ENCODE results near the gene LYZL2. TPM values are rescaled to one million over a fixed set of nuclear protein-coding genes. Genes with fewer than 3 reads are reported as not detected.
A peak's percentile ranks its signal among the peaks of the same experiment; 100 is the strongest.

Gene LYZL2
- total and polyA plus RNA-seq, 9 of the 15 experiments (the other 6 are each of a cell fraction or from before 2014, with no cell fraction given), result not detected

DNA sequence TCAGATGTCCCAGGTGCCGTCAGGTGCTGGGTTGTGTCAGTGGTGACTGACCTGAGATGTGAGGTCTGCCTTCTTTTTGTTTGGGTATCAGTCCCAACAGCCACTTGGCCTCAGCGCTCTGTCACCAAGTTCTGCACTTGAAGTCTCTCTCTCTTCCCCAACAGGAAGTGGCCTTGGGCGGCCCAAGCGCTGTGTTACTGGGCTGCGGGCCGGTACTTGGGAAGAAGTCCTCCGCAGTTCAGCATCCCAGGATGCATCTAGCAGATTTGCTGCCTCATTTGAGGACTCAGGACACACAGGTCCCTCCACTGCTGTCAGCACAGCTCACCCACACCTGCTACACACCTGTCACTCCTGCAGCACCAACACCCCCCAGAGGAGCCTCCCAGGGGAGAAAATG is 40.1 kb downstream of the LYZL2 start:
- Histone ChIP-seq H2AFZ (ENCODE audit: low read depth, low read length) (peak overlapping the region; percentile 29; the same call in 1 of the 2 replicates), H3K9me1 (ENCODE audit: control insufficient read depth, insufficient read depth, low read length) (no peaks in the 10 kb centered on the region), H3K36me3 (ENCODE audit: control insufficient read depth, insufficient read depth, low read length) (no peaks in the 10 kb centered on the region), H3K9me3 (replicated peaks; ENCODE audit: control insufficient read depth, insufficient read depth, low read depth, low read length) (no peaks in the 10 kb centered on the region), H4K20me1 (replicated peaks; ENCODE audit: control insufficient read depth, insufficient read depth, low read length) (no peaks in the 10 kb centered on the region), H3K9ac (ENCODE audit: insufficient read depth in 1 of 2, low read depth in 2 of 2, low read length in 2 of 2) (no peak overlapping the region), H3K4me3 (no peak overlapping the region), H3K79me2 (ENCODE audit: control insufficient read depth, insufficient read depth, low read length) (no peaks in the 10 kb centered on the region), H3K4me2 (ENCODE audit: insufficient read depth, low read length) (no peak overlapping the region), H3K27me3 (ENCODE audit: control insufficient read depth in 2 of 2, insufficient read depth in 2 of 2, low read length in 2 of 2) (0 out of 5 replicates have a peak, but pooled peaks cover 0 to 4% of the 10 kb centered on the region in 2 experiments), H3K4me1 (replicated peaks in 1 of 2; ENCODE audit: control insufficient read depth in 2 of 2, insufficient read depth in 2 of 2, low read length in 2 of 2) (peaks cover 10 to 11% of the 10 kb centered on the region in 2 experiments; a peak in 3 of 5 replicates), H3K27ac (ENCODE audit: extremely low read depth, low read depth, low read length) (no peak overlapping the region)
- DNase-seq (ENCODE audit: extremely low read depth in 1 of 4, low spot score in 3 of 4) (no peak), ATAC-seq (no peak), FAIRE-seq (no peak)
- CTCF ChIA-PET (ENCODE audit: low intra/inter-chr PET ratio), result interaction anchor here (3.4 kb wide), 1 partner anchor 196 kb away, joined by 32 read pairs; no protein-coding TSS in a partner anchor
- POLR2A ChIA-PET, result no interaction called here
- intact Hi-C loops (cut with micrococcal nuclease), result no loop called here
- TF ChIP-seq CXXC5 (CRISPR knock-in tag; IDR thresholded peaks at IDR 0.05), result no peak
- no peak for TF ChIP-seq ZNF175 (CRISPR knock-in tag; IDR thresholded peaks at IDR 0.05; ENCODE audit: low read depth)
- no peak for TF ChIP-seq POLR2AphosphoS2 (IDR thresholded peaks at IDR 0.05; ENCODE audit: low read length)
- no peak for TF ChIP-seq CHD2 (IDR thresholded peaks at IDR 0.05; ENCODE audit: low read depth, low read length)
- TF ChIP-seq FOSL1 (tag; conservative IDR thresholded peaks at IDR 0.05), result no peak
- no peak for TF ChIP-seq FUS (optimal IDR thresholded peaks at IDR 0.05; ENCODE audit: low read depth, low read length)
- no peak for TF ChIP-seq ESRRB (CRISPR knock-in tag; IDR thresholded peaks at IDR 0.05; ENCODE audit: borderline replicate concordance)
- TF ChIP-seq ZNF143 (CRISPR knock-in tag; IDR thresholded peaks at IDR 0.05), result no peak
- TF ChIP-seq JUN (IDR thresholded peaks at IDR 0.05; ENCODE audit: borderline replicate concordance, low read depth, low read length), result no peak
- TF ChIP-seq JUN (CRISPR knock-in tag; IDR thresholded peaks at IDR 0.05; ENCODE audit: borderline replicate concordance), result no peak
- WGBS (ENCODE audit: insufficient coverage, low coverage, missing lambda C conversion rate), result 75% methylated on average over 7 of the region's 7 CpGs
- in situ Hi-C loops (cut with MboI), result no loop called here
- no TSS peak for BruUV-seq (replicated peaks)
